GM12873 (cell line): ENCODE data around the gene P2RX7.

Source experiments
- TF ChIP-seq, protein P1 (sequence below): IDR thresholded peaks from 2 replicates; pipeline ENCODE4 v1.5.1; 2012; ENCODE audit warnings: low read depth, mild to moderate bottlenecking, moderate library complexity, low read length, control low read depth; ENCODE audit not compliant: insufficient read depth; ENCODE audit errors: missing control alignments

P2RX7 gene

DNA sequence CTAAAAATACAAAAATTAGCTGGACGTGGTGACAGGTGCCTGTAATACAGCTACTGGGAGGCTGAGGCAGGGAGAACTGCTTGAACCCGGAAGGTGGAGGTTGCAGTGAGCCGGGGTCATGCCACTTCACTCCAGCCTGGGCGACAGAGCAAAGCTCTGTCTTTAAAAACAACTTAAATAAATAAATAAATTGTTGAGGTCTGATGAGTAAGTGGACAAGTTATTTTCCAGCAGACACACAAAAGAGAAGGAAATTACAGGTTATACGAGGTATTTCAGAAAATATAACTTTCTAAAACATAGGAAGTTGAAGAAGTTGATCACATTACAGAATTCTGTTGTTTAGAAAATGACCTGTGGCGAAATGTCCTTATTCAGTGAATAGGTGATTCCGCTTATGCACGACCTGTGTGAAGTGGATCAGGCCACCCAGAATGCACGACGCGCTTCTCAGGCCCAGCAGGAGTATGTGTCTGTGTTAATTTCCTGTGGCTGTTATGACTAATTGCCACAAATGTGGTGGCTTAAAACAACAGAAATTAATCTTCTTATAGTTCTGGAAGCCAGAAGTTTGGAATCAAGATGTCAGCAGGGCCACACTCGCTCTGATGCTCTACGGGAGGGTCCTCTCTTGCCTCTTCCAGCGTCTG, 38.1 kb downstream of the P2RX7 start:
- TF ChIP-seq, protein P1, sequence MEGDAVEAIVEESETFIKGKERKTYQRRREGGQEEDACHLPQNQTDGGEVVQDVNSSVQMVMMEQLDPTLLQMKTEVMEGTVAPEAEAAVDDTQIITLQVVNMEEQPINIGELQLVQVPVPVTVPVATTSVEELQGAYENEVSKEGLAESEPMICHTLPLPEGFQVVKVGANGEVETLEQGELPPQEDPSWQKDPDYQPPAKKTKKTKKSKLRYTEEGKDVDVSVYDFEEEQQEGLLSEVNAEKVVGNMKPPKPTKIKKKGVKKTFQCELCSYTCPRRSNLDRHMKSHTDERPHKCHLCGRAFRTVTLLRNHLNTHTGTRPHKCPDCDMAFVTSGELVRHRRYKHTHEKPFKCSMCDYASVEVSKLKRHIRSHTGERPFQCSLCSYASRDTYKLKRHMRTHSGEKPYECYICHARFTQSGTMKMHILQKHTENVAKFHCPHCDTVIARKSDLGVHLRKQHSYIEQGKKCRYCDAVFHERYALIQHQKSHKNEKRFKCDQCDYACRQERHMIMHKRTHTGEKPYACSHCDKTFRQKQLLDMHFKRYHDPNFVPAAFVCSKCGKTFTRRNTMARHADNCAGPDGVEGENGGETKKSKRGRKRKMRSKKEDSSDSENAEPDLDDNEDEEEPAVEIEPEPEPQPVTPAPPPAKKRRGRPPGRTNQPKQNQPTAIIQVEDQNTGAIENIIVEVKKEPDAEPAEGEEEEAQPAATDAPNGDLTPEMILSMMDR: no peak

DNA sequence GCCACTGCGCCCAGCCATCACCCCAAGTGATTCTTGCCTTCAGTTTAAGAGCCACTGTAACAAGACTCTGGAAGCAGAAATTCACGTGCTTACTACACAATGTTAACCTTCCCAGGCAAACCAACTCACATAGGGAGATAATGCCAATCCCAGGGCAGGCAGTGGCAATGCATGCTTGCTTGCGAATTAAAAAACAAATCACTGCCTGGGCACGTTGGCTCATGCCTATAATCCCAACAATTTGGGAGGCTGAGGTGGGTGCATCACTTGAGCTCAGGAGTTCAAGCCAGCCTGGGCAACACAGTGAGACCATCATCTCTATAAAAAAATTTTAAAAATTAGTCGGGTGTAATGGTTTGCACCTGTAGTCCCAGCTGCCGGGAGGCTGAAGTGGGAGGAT, 39.5 kb downstream of the P2RX7 start:
- TF ChIP-seq, protein P1: no peak

DNA sequence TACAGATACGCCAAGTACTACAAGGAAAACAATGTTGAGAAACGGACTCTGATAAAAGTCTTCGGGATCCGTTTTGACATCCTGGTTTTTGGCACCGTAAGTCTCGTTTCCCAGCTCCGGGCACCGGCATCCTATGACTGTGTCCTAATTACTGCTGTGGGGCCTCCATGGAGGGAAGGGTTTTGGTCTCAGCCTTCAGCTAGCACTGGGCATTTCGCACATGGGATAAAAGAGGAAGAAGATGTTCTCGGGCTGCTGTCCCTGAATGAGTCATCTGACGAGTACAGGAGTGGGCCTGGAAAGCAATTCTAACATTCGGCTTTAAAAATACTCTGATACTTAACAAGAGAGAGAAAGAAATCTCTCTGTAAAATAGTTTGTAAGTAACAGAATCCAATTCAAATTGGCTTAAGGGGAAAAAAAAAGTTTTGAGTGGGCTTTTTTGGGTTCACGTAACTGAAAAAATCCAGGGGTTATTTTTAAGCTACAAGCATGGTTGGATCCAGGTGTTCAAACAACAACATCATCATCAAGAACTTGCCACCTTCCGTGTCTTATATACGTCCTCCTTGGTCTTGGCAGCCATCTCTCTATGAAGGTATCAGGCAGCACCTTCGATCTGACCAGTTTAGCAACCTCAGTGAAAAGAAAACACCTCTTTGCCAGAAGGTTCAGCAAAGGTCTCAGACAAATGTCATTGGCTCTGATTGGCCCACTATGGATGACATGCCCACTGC, 42.9 kb downstream of the P2RX7 start:
- TF ChIP-seq, protein P1: no peak

DNA sequence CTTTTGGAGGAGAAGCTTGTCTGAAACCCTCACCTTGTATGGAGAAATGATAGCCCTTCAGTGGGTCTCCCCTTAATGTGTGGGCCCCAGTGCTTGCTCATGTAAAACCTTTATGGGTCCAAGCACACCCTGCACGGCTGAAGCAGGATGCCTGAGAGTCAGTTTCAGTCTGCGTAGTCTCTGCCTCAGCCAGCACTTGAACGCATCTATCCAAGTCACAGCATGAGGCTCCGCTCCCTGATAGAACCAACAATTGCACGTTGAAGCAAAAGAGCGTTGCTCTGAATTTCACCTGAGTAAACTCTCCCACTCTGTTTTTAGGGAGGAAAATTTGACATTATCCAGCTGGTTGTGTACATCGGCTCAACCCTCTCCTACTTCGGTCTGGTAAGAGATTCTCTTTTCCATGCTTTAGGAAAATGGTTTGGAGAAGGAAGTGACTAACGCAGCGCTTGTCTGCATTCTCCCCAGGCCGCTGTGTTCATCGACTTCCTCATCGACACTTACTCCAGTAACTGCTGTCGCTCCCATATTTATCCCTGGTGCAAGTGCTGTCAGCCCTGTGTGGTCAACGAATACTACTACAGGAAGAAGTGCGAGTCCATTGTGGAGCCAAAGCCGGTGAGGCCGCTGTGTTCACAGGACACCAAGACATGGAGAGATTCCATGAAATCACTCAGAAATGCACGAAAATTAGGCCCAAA, 44.3 kb downstream of the P2RX7 start:
- TF ChIP-seq, protein P1: no peak

DNA sequence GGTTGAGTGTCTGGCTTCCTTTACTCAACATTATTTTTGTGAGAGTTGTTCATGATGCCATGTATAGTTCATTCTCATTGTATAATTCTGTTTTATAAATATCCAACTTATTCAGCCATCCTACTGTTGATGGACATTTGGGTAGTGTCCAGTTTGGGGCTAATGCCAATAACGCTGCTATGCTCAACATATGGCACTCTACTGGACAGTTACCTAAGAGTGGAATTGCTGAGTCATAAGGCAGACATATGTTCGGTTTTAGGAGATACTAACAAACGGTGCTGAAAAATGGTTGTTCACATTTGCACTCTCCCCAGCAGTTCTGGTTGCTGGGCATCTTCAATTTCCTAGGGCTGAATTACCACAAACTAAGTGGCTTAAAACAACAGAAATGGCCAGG, 48.5 kb downstream of the P2RX7 start:
- TF ChIP-seq, protein P1: no peak

DNA sequence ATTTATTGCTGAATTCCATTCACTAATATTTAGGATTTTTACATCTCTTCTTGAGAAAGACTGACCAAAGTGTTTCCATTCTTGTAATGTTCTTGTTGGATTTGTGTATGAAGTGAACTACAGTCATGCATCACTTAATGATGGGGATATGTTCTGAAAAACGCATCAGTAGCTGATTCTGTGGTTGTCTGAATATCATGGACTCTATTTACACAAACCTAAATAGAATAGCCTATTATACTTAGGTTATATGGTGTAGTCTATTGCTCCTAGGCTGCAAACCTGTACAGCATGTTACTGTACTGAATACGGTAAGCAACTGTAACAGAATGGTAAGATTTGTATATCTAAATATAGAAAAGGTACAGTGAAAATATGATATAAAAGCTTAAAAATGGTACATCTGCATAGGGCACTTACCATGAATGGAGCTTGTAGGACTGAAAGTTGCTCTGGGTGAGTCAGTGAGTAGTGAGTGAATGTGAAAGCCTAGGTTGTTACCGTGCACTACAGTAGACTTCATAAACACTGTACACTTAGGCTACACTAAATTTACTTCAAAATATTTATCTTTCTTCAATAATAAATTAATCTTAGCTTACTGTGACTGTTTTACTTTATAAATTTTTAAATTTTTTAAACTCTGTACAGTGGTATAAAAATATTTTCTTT, 49.7 kb downstream of the P2RX7 start:
- TF ChIP-seq, protein P1: no peak

DNA sequence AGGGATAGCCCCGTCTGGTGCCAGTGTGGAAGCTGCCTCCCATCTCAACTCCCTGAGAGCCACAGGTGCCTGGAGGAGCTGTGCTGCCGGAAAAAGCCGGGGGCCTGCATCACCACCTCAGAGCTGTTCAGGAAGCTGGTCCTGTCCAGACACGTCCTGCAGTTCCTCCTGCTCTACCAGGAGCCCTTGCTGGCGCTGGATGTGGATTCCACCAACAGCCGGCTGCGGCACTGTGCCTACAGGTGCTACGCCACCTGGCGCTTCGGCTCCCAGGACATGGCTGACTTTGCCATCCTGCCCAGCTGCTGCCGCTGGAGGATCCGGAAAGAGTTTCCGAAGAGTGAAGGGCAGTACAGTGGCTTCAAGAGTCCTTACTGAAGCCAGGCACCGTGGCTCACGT, 51.7 kb downstream of the P2RX7 start:
- TF ChIP-seq, protein P1: no peak
